Bronchial epithelial cell (primary cell): ENCODE data around the gene NDE1. TPM values are rescaled to one million over a fixed set of nuclear protein-coding genes. Genes with fewer than 3 reads are reported as not detected.

Experiments
- DNase-seq: peaks from one replicate; pipeline ENCODE4 v3.0.0-alpha.2; 2010; ENCODE audit warnings: low read depth
- FAIRE-seq: peaks from 2 replicates; lab custom pipeline; 2011; peaks lifted over from hg19 to GRCh38; lab: Jason Lieb, UNC
- H3K27me3 ChIP-seq: 2 replicates; pipeline ENCODE4 v1.5.1; 2011; ENCODE audit warnings: low read length; ENCODE audit not compliant: control insufficient read depth, insufficient read depth
- H3K36me3 ChIP-seq: 2 replicates; pipeline ENCODE4 v1.5.1; 2011; ENCODE audit warnings: low read length; ENCODE audit not compliant: control insufficient read depth, insufficient read depth
- H3K4me3 ChIP-seq: 2 replicates; pipeline ENCODE4 v1.5.1; 2011; ENCODE audit warnings: mild to moderate bottlenecking, low read depth, low read length, control low read depth
- total RNA-seq: library from RNA; depleted of rRNA; stranded (reverse); fragments of >200 nt; gene quantifications from 2 replicates; pipeline ENCODE4 v1.2.1, GENCODE V29; 2014
- TF ChIP-seq, protein P1 (sequence below): IDR thresholded peaks from 2 replicates; pipeline ENCODE4 v1.5.1; 2011; ENCODE audit warnings: mild to moderate bottlenecking, moderate library complexity, low read length, control low read depth, inconsistent platforms; ENCODE audit not compliant: insufficient read depth, severe bottlenecking

NDE1 gene
- total RNA-seq, 1 donor from 2014 or later, result 74.2 TPM

GRCh38 chr16:15621889-15622288, 28.2 kb upstream of the NDE1 start:
- Histone ChIP-seq H3K27me3 (no peaks in the 10 kb centered on the region), H3K36me3 (peaks cover 20% of the 10 kb centered on the region), H3K4me3 (no peak overlapping the region)
- TF ChIP-seq, protein P1, sequence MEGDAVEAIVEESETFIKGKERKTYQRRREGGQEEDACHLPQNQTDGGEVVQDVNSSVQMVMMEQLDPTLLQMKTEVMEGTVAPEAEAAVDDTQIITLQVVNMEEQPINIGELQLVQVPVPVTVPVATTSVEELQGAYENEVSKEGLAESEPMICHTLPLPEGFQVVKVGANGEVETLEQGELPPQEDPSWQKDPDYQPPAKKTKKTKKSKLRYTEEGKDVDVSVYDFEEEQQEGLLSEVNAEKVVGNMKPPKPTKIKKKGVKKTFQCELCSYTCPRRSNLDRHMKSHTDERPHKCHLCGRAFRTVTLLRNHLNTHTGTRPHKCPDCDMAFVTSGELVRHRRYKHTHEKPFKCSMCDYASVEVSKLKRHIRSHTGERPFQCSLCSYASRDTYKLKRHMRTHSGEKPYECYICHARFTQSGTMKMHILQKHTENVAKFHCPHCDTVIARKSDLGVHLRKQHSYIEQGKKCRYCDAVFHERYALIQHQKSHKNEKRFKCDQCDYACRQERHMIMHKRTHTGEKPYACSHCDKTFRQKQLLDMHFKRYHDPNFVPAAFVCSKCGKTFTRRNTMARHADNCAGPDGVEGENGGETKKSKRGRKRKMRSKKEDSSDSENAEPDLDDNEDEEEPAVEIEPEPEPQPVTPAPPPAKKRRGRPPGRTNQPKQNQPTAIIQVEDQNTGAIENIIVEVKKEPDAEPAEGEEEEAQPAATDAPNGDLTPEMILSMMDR, result no peak
- FAIRE-seq, result no peak
- no peak for DNase-seq

GRCh38 chr16:15631730-15632409, 18.2 kb upstream of the NDE1 start:
- DNase-seq, result no peak
- Histone ChIP-seq H3K36me3 (peaks cover 22% of the 10 kb centered on the region), H3K4me3 (no peak overlapping the region), H3K27me3 (no peaks in the 10 kb centered on the region)
- TF ChIP-seq, protein P1, result no peak
- no peak for FAIRE-seq

DNA sequence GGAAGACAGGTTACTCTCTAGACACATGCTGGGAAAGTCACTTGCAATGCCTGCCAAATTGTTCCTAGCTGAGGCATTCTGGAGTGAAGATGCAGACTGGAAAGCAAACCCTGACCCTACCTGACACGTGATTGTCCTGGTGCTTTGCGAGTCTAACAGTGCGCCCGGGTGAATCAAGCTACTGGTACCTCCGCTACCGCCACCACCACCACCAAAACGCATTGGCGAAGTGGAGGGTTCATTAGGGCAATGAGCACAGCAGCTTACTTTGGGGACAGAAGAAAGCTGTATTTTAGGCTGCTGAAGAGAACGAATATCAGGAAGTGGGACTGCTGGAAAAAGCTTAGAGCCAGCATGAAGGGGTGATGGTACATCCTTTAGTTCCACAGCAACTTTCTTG, 14.1 kb upstream of the NDE1 start:
- Histone ChIP-seq H3K4me3 (no peak overlapping the region), H3K36me3 (peaks cover 27% of the 10 kb centered on the region), H3K27me3 (no peaks in the 10 kb centered on the region)
- TF ChIP-seq, protein P1, result no peak
- FAIRE-seq, result no peak
- no peak for DNase-seq

DNA sequence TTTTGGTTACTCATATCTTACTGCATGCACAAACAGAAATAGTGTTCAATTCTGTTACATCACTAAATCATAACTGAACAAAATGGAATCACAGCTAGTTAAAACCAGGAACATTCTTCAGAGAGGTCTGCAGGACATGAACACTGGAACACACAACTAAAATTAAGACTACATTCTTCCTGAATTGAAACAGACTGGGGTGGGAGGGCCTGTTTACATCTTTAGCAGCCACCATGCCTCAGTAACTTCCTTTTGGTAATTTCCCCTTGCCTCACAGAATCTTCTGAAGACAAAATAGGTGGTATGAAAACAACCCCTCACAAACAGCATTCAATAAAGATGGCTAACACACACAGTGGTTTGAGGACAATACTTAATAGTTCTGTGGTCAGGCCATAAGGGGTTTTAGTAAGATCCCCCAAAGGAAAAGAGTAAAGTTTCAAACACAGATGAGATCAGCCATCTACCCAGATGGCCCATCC, 13.6 kb upstream of the NDE1 start:
- H3K36me3 ChIP-seq, result peaks cover 25% of the 10 kb centered on the region
- TF ChIP-seq, protein P1, result no peak
- FAIRE-seq, result no peak

DNA sequence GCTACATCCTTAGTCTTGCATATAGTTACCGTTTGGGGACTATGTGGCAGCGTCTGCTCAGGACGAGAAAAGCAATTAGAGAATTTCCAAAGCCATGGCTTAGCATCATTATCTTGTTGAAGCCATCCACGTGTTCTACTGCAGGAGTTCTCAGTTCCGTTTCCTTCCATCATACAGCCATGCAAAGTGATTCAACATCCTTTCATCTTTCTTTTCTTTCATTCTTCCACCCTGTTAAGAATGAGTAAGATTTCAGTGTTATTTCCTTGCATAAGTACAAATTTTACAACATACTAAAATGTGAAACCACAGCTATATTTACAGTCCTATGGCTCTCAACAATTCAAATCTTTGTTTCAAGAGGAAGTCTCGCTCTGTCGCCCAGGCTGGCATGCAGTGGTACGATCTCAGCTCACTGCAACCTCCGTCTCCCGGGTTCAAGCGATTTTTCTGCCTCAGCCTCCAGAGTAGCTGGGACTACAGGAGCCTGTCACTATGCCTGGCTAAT, 10.9 kb upstream of the NDE1 start:
- Histone ChIP-seq H3K36me3 (peaks cover 17% of the 10 kb centered on the region), H3K27me3 (no peaks in the 10 kb centered on the region), H3K4me3 (no peak overlapping the region)
- TF ChIP-seq, protein P1, result no peak
- no peak for FAIRE-seq
- no peak for DNase-seq

More for the DNA sequence above, 13.6 kb upstream of the NDE1 start:
- Histone ChIP-seq H3K4me3 (no peak overlapping the region), H3K27me3 (no peaks in the 10 kb centered on the region)
- DNase-seq, result no peak

- TF ChIP-seq, protein P1, result no peak
- FAIRE-seq (no peak), DNase-seq (no peak)
- H3K36me3 ChIP-seq, result peaks cover 11% of the 10 kb centered on the region
- H3K27me3 ChIP-seq, result no peaks in the 10 kb centered on the region
- no peak overlapping the region for H3K4me3 ChIP-seq
Measured at GRCh38 chr16:15640966-15641365, 9.1 kb upstream of the NDE1 start.
